Thyroid gland (tissue), 4 donors: ENCODE results near the gene COPS9. TPM values are rescaled to one million over a fixed set of nuclear protein-coding genes. Genes with fewer than 3 reads are reported as not detected.

Experiments used
- DNase-seq, 2 donors: peaks; one replicate each; pipeline ENCODE4 v3.0.0-alpha.2; 2019
- H3K27ac ChIP-seq, 3 donors: fragments of 200-600 bp; sonication (generic); 1 replicate in 2 of 3; 2 replicates in 1 of 3; pipeline ENCODE4 v1.5.1; 2016 to 2019; ENCODE audit warnings: mild to moderate bottlenecking in 1 of 3, moderate library complexity in 1 of 3
- H3K27me3 ChIP-seq: fragments of 200-600 bp; sonication (generic); one replicate; pipeline ENCODE4 v1.5.1; 2019
- H3K36me3 ChIP-seq, 2 donors: fragments of 200-600 bp; sonication (generic); one replicate each; pipeline ENCODE4 v1.5.1; 2016 to 2019
- H3K4me1 ChIP-seq, 2 donors: fragments of 200-600 bp; sonication (generic); one replicate each; pipeline ENCODE4 v1.5.1; 2017 to 2019
- H3K4me3 ChIP-seq, 3 donors: fragments of 200-600 bp; sonication (generic); replicated peaks in 1 of 3; 1 replicate in 2 of 3; 2 replicates in 1 of 3; pipeline ENCODE4 v1.5.1; 2016; ENCODE audit warnings: mild to moderate bottlenecking in 1 of 3
- H3K9me3 ChIP-seq: fragments of 200-600 bp; sonication (generic); one replicate; pipeline ENCODE4 v1.5.1; 2017
- POLR2A ChIP-seq, 2 donors: fragments of 450-650 bp; IDR thresholded peaks; one replicate each; pipeline ENCODE4 v1.6.1; 2017; ENCODE audit warnings: antibody characterized with exemption in 2 of 2, mild to moderate bottlenecking in 2 of 2, moderate library complexity in 1 of 2
- WGBS, 2 donors: methylation state at CpG; one replicate each; pipeline ENCODE4 v1.1.5; 2017; 5-methylcytosine and 5-hydroxymethylcytosine counted together
- intact Hi-C: fragments of 100-400 bp; cut with DNase I; formaldehyde crosslinking; loops from one replicate; pipeline ENCODE4 v1.15.1; 2023
- total RNA-seq, 4 donors: library from RNA; depleted of rRNA; stranded (reverse); fragments of >200 nt; gene quantifications; one replicate each; pipeline ENCODE4 v1.2.3, GENCODE V29; 2016
- TF ChIP-seq, protein P1 (sequence below), 6 experiments: fragments of 200-600 bp in 3 of 6; fragments of 450-650 bp in 3 of 6; sonication (generic) in 3 of 6; IDR thresholded peaks; one replicate each; pipeline ENCODE4 v1.5.1; 2016 to 2019; ENCODE audit warnings: antibody characterized with exemption in 6 of 6, mild to moderate bottlenecking in 2 of 6, inconsistent platforms in 1 of 6, moderate library complexity in 1 of 6

Gene COPS9
- total RNA-seq, 4 donors from 2014 or later = 63.6 to 965 (median 239) TPM

DNA sequence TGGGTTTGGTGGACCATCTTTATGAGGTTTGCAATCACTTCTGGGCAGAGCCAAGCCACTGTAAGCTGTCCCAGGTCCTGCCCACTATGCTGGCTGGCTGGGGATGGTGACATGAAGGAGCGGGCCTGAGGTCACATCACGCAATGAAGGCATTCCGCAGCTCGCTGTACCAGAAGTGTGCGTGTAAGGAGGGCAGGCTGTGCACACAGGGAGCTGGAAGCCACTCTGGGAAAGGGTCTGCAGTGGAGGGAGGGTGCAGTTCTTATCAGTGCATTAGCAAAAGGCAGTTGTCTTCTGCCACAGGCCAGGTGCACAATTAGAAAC lies 21.0 kb upstream of the COPS9 start:
- TF ChIP-seq POLR2A (IDR thresholded peaks at IDR 0.05) = no peak
- TF ChIP-seq, protein P1, sequence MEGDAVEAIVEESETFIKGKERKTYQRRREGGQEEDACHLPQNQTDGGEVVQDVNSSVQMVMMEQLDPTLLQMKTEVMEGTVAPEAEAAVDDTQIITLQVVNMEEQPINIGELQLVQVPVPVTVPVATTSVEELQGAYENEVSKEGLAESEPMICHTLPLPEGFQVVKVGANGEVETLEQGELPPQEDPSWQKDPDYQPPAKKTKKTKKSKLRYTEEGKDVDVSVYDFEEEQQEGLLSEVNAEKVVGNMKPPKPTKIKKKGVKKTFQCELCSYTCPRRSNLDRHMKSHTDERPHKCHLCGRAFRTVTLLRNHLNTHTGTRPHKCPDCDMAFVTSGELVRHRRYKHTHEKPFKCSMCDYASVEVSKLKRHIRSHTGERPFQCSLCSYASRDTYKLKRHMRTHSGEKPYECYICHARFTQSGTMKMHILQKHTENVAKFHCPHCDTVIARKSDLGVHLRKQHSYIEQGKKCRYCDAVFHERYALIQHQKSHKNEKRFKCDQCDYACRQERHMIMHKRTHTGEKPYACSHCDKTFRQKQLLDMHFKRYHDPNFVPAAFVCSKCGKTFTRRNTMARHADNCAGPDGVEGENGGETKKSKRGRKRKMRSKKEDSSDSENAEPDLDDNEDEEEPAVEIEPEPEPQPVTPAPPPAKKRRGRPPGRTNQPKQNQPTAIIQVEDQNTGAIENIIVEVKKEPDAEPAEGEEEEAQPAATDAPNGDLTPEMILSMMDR (IDR thresholded peaks at IDR 0.05) = no peak
- intact Hi-C loops = no loop called here
- Histone ChIP-seq H3K27ac (no peak overlapping the region), H3K4me3 (no peak overlapping the region), H3K27me3 (no peaks in the 10 kb centered on the region), H3K4me1 (no peaks in the 10 kb centered on the region), H3K9me3 (no peaks in the 10 kb centered on the region), H3K36me3 (no peaks in the 10 kb centered on the region)
- 90 to 95% methylated on average over 5 of the region's 5 CpGs for WGBS, 2 donors
- no peak for DNase-seq

DNA sequence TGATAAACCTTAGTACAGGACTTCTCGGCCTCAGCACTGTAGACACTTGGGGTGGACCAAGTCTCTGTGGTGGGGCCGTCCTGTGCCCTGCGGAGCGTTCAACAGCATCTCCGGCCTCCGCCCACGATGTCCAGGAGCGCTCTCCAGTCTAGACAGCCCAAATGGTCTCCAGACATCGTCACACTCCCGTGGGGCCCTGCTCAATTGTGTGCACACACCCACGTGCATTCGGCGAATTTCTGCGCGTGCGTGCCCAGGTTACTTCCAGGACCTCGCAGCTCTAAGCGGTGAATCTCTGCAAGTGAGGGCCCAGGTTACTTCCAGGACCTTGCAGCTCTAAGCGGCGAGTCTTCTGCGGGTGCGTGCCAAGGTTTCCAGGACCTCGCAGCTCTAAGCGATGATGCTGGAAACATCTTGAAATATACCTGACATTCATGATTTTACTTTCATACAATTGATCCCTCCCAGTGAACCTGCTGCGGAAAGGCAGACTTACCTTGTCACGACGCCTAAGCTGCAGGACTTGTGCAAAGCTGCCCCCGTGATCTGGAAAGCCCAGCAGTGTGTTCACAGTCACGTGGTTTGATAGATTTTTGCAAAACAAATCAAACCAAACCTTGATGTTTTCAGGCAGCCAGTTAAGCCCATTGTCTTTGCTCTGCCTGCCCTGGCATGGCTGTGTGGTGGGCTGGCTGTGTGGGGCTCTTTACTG lies 20.5 kb upstream of the COPS9 start:
- TF ChIP-seq, protein P1 (IDR thresholded peaks at IDR 0.05) = no peak
- TF ChIP-seq POLR2A (IDR thresholded peaks at IDR 0.05) = no peak
- no peak overlapping the region for H3K27ac ChIP-seq
- H3K4me3 ChIP-seq = no peak overlapping the region
- intact Hi-C loops = no loop called here
- H3K36me3 ChIP-seq = no peaks in the 10 kb centered on the region
- no peaks in the 10 kb centered on the region for H3K9me3 ChIP-seq
- no peak for DNase-seq
- no peaks in the 10 kb centered on the region for H3K4me1 ChIP-seq
- 77 to 82% methylated on average over 28 to 29 of the region's 29 CpGs for WGBS, 2 donors
- no peaks in the 10 kb centered on the region for H3K27me3 ChIP-seq

DNA sequence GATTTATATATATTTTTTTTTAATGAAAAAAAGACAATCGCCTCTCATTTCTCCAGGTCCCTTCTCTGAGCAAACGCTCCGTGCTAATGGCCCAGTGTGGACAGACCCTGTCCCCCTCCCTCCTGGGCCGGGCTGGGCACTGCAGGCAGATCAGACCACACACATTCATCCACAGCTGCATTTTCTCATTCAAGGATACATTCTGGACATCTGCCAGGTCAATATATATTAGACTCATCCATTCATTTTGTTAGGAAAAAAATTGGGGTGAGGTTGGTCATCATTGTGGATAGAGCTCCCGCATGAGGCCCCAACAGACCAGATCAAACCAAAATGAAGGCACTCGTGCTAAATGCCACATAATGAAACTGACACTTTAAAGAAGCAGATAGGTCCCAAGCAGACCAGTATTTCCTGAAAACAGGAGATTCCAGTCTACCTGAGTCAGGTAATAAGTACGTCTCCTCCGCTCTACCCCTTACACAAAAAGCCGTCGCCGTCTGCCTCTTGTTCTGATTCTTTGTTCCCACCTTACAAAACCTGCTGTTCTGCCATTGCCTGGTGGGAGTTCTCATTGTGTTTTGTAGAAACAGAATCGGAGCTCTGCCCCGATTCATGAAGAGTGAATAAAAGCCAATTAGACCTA lies 19.8 kb upstream of the COPS9 start:
- no peaks in the 10 kb centered on the region for H3K27me3 ChIP-seq

DNA sequence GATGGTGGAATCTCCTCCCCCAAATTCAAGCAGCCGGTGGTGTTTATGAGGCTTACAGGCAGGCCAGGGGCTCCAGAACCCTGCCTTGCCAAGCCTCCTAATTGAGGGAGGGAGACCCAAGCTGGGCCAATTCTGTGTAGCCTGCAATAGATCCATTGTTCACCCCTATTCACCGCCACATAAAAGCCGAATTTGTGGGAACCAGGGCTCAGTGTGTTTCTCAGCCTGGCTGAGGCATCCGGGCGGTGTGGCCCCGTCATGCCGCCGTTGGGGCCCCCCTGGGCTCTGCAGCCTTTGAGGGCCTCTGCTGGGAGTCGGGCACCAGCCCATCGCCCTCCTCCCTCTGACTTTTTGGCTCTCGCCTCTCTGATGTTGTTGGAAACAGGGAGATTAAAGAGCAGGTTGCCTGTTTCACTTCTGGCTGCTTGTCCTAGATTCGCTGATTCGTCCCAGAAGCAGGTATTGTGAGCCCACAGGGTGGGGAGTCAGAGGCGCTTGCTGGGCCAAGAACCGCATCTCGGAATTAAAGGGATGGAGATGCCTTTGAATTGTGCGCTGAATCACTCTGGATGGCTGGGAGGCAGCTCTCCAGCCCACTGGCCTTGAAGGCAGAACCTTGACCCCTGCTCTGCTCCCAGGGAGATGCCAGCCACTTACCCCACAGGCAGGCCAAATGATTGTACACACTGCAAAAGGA lies 19.1 kb upstream of the COPS9 start:
- H3K27me3 ChIP-seq = no peaks in the 10 kb centered on the region
- no peak for DNase-seq
- no peaks in the 10 kb centered on the region for H3K36me3 ChIP-seq
- intact Hi-C loops = no loop called here
- H3K27ac ChIP-seq = no peak overlapping the region
- H3K4me3 ChIP-seq = no peak overlapping the region
- no peaks in the 10 kb centered on the region for H3K4me1 ChIP-seq
- TF ChIP-seq, protein P1 (IDR thresholded peaks at IDR 0.05) = no peak
- TF ChIP-seq POLR2A (IDR thresholded peaks at IDR 0.05) = no peak
- no peaks in the 10 kb centered on the region for H3K9me3 ChIP-seq
- 78 to 88% methylated on average over 6 to 17 of the region's 17 CpGs for WGBS, 2 donors

More for the DNA sequence above, 19.8 kb upstream of the COPS9 start:
- Histone ChIP-seq H3K27ac (no peak overlapping the region), H3K4me1 (no peaks in the 10 kb centered on the region), H3K9me3 (no peaks in the 10 kb centered on the region), H3K4me3 (no peak overlapping the region), H3K36me3 (no peaks in the 10 kb centered on the region)
- intact Hi-C loops = no loop called here
- TF ChIP-seq, protein P1 (IDR thresholded peaks at IDR 0.05) = no peak
- no peak for TF ChIP-seq POLR2A (IDR thresholded peaks at IDR 0.05)
- 77 to 79% methylated on average over 13 of the region's 13 CpGs for WGBS, 2 donors
- DNase-seq = no peak

DNA sequence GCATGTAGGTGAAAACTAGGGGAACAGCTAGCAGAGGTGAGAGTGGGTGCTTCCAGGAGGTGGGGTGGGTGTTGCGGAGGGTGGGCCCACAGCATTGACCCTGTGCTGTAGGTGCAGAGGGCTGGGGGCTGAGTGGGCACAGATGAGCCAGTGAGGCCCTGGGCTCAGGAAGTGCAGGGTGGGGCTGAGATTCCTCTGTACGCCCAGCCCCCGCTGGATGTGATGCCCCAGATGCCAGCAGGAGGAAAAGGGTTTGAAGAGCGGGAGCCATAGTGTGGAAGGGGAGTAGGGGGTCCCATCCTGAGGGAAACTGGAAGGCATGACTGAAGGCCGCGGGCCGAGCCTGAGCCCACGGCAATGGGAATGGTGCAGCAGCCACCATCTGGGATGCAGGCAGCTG lies 18.5 kb upstream of the COPS9 start:
- WGBS, 2 donors = 90 to 99% methylated on average over 8 of the region's 8 CpGs
- Histone ChIP-seq H3K4me1 (no peaks in the 10 kb centered on the region), H3K9me3 (no peaks in the 10 kb centered on the region), H3K27me3 (no peaks in the 10 kb centered on the region), H3K27ac (no peak overlapping the region), H3K4me3 (no peak overlapping the region), H3K36me3 (no peaks in the 10 kb centered on the region)
- intact Hi-C loops = no loop called here
- no peak for TF ChIP-seq POLR2A (IDR thresholded peaks at IDR 0.05)
- TF ChIP-seq, protein P1 (IDR thresholded peaks at IDR 0.05) = no peak
- DNase-seq = no peak
